Neural cell (in vitro differentiated cells): ENCODE data around the gene RPS6KA3.

ENCODE experiments used
- CTCF ChIP-seq: fragments of 450-650 bp; IDR thresholded peaks from 2 replicates; pipeline ENCODE4 v1.5.1; 2014; ENCODE audit warnings: antibody characterized with exemption, mild to moderate bottlenecking, moderate library complexity; ENCODE audit not compliant: poor library complexity, severe bottlenecking
- EP300 ChIP-seq: fragments of 450-650 bp; conservative IDR thresholded peaks from 2 replicates; pipeline ENCODE4 v1.6.1; 2014; ENCODE audit warnings: antibody characterized with exemption, mild to moderate bottlenecking, moderate library complexity; ENCODE audit not compliant: poor library complexity, severe bottlenecking
- MXI1 ChIP-seq: fragments of 450-650 bp; conservative IDR thresholded peaks from 2 replicates; pipeline ENCODE4 v1.6.1; 2014; ENCODE audit warnings: antibody characterized with exemption, mild to moderate bottlenecking; ENCODE audit not compliant: poor library complexity, severe bottlenecking
- POLR2AphosphoS5 ChIP-seq: IDR thresholded peaks from 2 replicates; pipeline ENCODE4 v1.6.1; 2012
- REST ChIP-seq: IDR thresholded peaks from 2 replicates; pipeline ENCODE4 v1.6.1; 2012; ENCODE audit warnings: borderline replicate concordance

- TF ChIP-seq POLR2AphosphoS5 (no peak), CTCF (no peak), EP300 (no peak), REST (no peak), MXI1 (no peak)
Measured at GRCh38 chrX:20237864-20238263, 28.8 kb downstream of the RPS6KA3 start.
